HCT116 (cell line): Measurements from ENCODE around the gene IL20RA. TPM values are rescaled to one million over a fixed set of nuclear protein-coding genes. Genes with fewer than 3 reads are reported as not detected.

Source experiments
- ATAC-seq: fragments of 200-7000 bp; cut with Tn5 transposase; 2 replicates; pipeline ENCODE4 v1.9.1; 2020; ENCODE audit warnings: mild to moderate bottlenecking, moderate library complexity
- BruUV-seq: library from RNA; stranded (reverse); fragments of 400-500 nt; replicated peaks from 2 replicates; lab custom pipeline; 2021; lab: Mats Ljungman, UMichigan
- CTCF ChIA-PET: fragments of 300-600 bp; sonication (Branson Sonifier 250); formaldehyde crosslinking; loops from one replicate; lab custom pipeline; 2021; ENCODE audit warnings: antibody characterized with exemption; lab: Charles Lee
- POLR2A ChIA-PET: fragments of 300-600, 350-600 bp; sonication (Branson Sonifier 250); formaldehyde crosslinking; loops from one replicate; lab custom pipeline; 2021; ENCODE audit warnings: antibody characterized with exemption; lab: Charles Lee
- RAD21 ChIA-PET, 2 experiments: fragments of 300-600 bp; sonication (Branson Sonifier 250); formaldehyde crosslinking; loops; one replicate each; lab custom pipeline; 2023; ENCODE audit warnings: low total read pairs in 2 of 2; ENCODE audit not compliant: uncharacterized antibody in 2 of 2, unreplicated experiment in 2 of 2, low non-redundant PET in 1 of 2; lab: Charles Lee
- DNase-seq: peaks from one replicate; pipeline ENCODE4 v3.0.0-alpha.2; 2010; ENCODE audit warnings: low read depth, low spot score
- H2AFZ ChIP-seq: fragments of 200-600 bp; shearing (Covaris generic), sonication (generic); 2 replicates; pipeline ENCODE4 v1.6.1; 2017; ENCODE audit warnings: low read depth, mixed run types, mixed read lengths, antibody characterized with exemption, low read length; ENCODE audit not compliant: poor library complexity, severe bottlenecking
- H3K27ac ChIP-seq: 2 replicates; pipeline ENCODE4 v1.5.1; 2012; ENCODE audit warnings: low read depth, low read length
- H3K27me3 ChIP-seq: fragments of 200-600 bp; sonication (generic); 2 replicates; pipeline ENCODE4 v1.6.1; 2016; ENCODE audit warnings: mixed run types, low read length, mixed read lengths; ENCODE audit not compliant: insufficient read depth
- H3K36me3 ChIP-seq, 2 experiments: fragments of 200-500 bp in 1 of 2; fragments of 200-600 bp in 1 of 2; sonication (Bioruptor generic) in 1 of 2; sonication (generic) in 1 of 2; 2 replicates each; pipeline versions ENCODE4 v1.5.1 to v1.6.1; 2014 to 2016; ENCODE audit warnings: low read length in 2 of 2, inconsistent platforms in 1 of 2, mixed read lengths in 1 of 2, mixed run types in 1 of 2; ENCODE audit not compliant: insufficient read depth in 2 of 2, control insufficient read depth in 1 of 2
- H3K4me1 ChIP-seq, 2 experiments: fragments of 200-600 bp in 1 of 2; sonication (generic) in 1 of 2; 2 replicates each; pipeline versions ENCODE4 v1.5.1 to v1.6.1; 2012 to 2017; ENCODE audit warnings: low read length in 2 of 2, inconsistent platforms in 1 of 2, mild to moderate bottlenecking in 1 of 2, mixed read lengths in 1 of 2, mixed run types in 1 of 2, moderate library complexity in 1 of 2; ENCODE audit not compliant: insufficient read depth in 2 of 2, control insufficient read depth in 1 of 2
- H3K4me2 ChIP-seq: fragments of 200-600 bp; sonication (generic); 2 replicates; pipeline ENCODE4 v1.6.1; 2017; ENCODE audit warnings: mixed run types, low read length, mixed read lengths
- H3K4me3 ChIP-seq, 2 experiments: fragments of 200-600 bp in 1 of 2; sonication (generic) in 1 of 2; replicated peaks in 1 of 2; 2 replicates each; pipeline ENCODE4 v1.5.1; 2011 to 2016; ENCODE audit warnings: low read length in 2 of 2, control low read depth in 1 of 2, low read depth in 1 of 2, mild to moderate bottlenecking in 1 of 2, mixed read lengths in 1 of 2, mixed run types in 1 of 2
- H3K79me2 ChIP-seq: fragments of 200-600 bp; sonication (generic); 2 replicates; pipeline ENCODE4 v1.6.1; 2017; ENCODE audit warnings: mild to moderate bottlenecking, mixed run types, low read length, moderate library complexity, mixed read lengths; ENCODE audit not compliant: insufficient read depth
- H3K9ac ChIP-seq: fragments of 200-600 bp; sonication (generic); 2 replicates; pipeline ENCODE4 v1.6.1; 2016; ENCODE audit warnings: low read length, mixed read lengths
- H3K9me2 ChIP-seq: fragments of 200-600 bp; sonication (generic), shearing (Covaris generic); 2 replicates; pipeline ENCODE4 v1.6.1; 2017; ENCODE audit warnings: mixed run types, mild to moderate bottlenecking, moderate library complexity; ENCODE audit not compliant: insufficient read depth
- H3K9me3 ChIP-seq, 2 experiments: fragments of 200-500 bp in 1 of 2; fragments of 200-600 bp in 1 of 2; sonication (Bioruptor generic) in 1 of 2; sonication (generic) in 1 of 2; 2 replicates each; pipeline ENCODE4 v1.6.1; 2014 to 2017; ENCODE audit warnings: low read length in 2 of 2, mixed read lengths in 2 of 2, inconsistent platforms in 1 of 2, low read depth in 1 of 2, mild to moderate bottlenecking in 1 of 2, mixed run types in 1 of 2, moderate library complexity in 1 of 2; ENCODE audit not compliant: control insufficient read depth in 1 of 2, insufficient read depth in 1 of 2
- H4K20me1 ChIP-seq: fragments of 200-600 bp; sonication (generic), shearing (Covaris generic); 2 replicates; pipeline ENCODE4 v1.6.1; 2017; ENCODE audit warnings: mixed run types, mild to moderate bottlenecking, moderate library complexity; ENCODE audit not compliant: insufficient read depth
- CEBPB ChIP-seq: IDR thresholded peaks from 2 replicates; pipeline ENCODE4 v1.6.1; 2012; ENCODE audit warnings: low read depth
- EGR1 ChIP-seq: IDR thresholded peaks from 2 replicates; pipeline ENCODE4 v1.6.1; 2012; ENCODE audit warnings: low read depth
- EZH2phosphoT487 ChIP-seq: fragments of 200-600 bp; IDR thresholded peaks from 2 replicates; pipeline ENCODE4 v1.6.1; 2018; ENCODE audit warnings: antibody characterized with exemption, borderline replicate concordance
- JUND ChIP-seq: IDR thresholded peaks from 2 replicates; pipeline ENCODE4 v1.6.1; 2012
- MAX ChIP-seq: IDR thresholded peaks from 2 replicates; pipeline ENCODE4 v1.6.1; 2012
- SIN3A ChIP-seq: IDR thresholded peaks from 2 replicates; pipeline ENCODE4 v1.6.1; 2012; ENCODE audit warnings: low read depth
- SP1 ChIP-seq: IDR thresholded peaks from 2 replicates; pipeline ENCODE4 v1.6.1; 2012; ENCODE audit warnings: low read depth
- SRF ChIP-seq: IDR thresholded peaks from 2 replicates; pipeline ENCODE4 v1.6.1; 2012; ENCODE audit warnings: low read depth
- TCF7L2 ChIP-seq: IDR thresholded peaks from 2 replicates; pipeline ENCODE4 v1.7.0; 2011; ENCODE audit warnings: borderline replicate concordance, inconsistent platforms; ENCODE audit not compliant: insufficient read depth, insufficient read length; ENCODE audit errors: extremely low read depth
- YY1 ChIP-seq: IDR thresholded peaks from 2 replicates; pipeline ENCODE4 v1.6.1; 2011; ENCODE audit warnings: low read length, low read depth, moderate library complexity, mild to moderate bottlenecking; ENCODE audit not compliant: insufficient replicate concordance; ENCODE audit errors: extremely low read depth
- ZBTB33 ChIP-seq: IDR thresholded peaks from 2 replicates; pipeline ENCODE4 v1.6.1; 2011; ENCODE audit warnings: mild to moderate bottlenecking, low read length, moderate library complexity; ENCODE audit not compliant: insufficient replicate concordance; ENCODE audit errors: extremely low read depth
- ZFX ChIP-seq: fragments of 450-650 bp; IDR thresholded peaks from 2 replicates; pipeline ENCODE4 v1.6.1; 2017
- intact Hi-C: fragments of 100-400 bp; cut with micrococcal nuclease; formaldehyde crosslinking; loops from 2 replicates; pipeline ENCODE4 v1.10.0; 2022
- total RNA-seq: library from RNA; stranded (reverse); gene quantifications from one replicate; pipeline ENCODE4 v1.2.1, GENCODE V29; 2021; ENCODE audit not compliant: unreplicated experiment

The IL20RA gene
- total RNA-seq, 1 experiment from 2014 or later: 1.1 TPM

DNA sequence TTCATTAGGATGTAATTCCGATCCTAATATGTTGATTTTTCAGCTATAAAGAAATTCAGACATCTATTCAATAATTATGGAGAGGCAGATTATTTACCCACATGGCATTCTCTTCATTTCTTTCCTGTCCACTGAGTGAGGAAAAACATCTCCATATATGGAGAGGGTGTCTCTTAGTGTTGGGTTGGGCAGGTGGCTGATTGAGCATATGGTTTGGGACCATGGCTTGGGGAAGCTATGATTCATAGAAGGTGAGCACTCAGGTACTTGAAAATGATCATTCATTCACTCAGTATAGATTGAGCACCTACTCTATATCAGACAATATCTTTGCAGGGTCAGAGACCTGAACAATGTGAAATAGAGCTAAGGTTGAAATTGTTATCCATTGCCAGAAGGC, 41.3 kb upstream of the IL20RA start:
- H3K4me1 ChIP-seq: no peaks in the 10 kb centered on the region
- no peaks in the 10 kb centered on the region for H4K20me1 ChIP-seq
- no peak overlapping the region for H3K4me2 ChIP-seq
- ChIA-PET POLR2A (no interaction called here), RAD21 (no interaction called here), CTCF (interaction anchor here (0.7 to 1.6 kb wide), 2 partner anchors 8 to 10 kb away, joined by 4 to 8 read pairs; no protein-coding TSS in a partner anchor)
- intact Hi-C loops: no loop called here
- BruUV-seq: no TSS peak
- H3K4me3 ChIP-seq: no peak overlapping the region
- no peak overlapping the region for H3K9ac ChIP-seq
- H3K27ac ChIP-seq: no peak overlapping the region
- H3K9me3 ChIP-seq: no peaks in the 10 kb centered on the region
- no peak overlapping the region for H2AFZ ChIP-seq
- no peaks in the 10 kb centered on the region for H3K36me3 ChIP-seq
- H3K79me2 ChIP-seq: no peaks in the 10 kb centered on the region
- DNase-seq: no peak
- no peaks in the 10 kb centered on the region for H3K9me2 ChIP-seq
- no peaks in the 10 kb centered on the region for H3K27me3 ChIP-seq
- no peak for ATAC-seq
- no peak for TF ChIP-seq MAX
- no peak for TF ChIP-seq TCF7L2
- TF ChIP-seq CEBPB: no peak
- TF ChIP-seq JUND: no peak
- TF ChIP-seq ZFX: no peak

DNA sequence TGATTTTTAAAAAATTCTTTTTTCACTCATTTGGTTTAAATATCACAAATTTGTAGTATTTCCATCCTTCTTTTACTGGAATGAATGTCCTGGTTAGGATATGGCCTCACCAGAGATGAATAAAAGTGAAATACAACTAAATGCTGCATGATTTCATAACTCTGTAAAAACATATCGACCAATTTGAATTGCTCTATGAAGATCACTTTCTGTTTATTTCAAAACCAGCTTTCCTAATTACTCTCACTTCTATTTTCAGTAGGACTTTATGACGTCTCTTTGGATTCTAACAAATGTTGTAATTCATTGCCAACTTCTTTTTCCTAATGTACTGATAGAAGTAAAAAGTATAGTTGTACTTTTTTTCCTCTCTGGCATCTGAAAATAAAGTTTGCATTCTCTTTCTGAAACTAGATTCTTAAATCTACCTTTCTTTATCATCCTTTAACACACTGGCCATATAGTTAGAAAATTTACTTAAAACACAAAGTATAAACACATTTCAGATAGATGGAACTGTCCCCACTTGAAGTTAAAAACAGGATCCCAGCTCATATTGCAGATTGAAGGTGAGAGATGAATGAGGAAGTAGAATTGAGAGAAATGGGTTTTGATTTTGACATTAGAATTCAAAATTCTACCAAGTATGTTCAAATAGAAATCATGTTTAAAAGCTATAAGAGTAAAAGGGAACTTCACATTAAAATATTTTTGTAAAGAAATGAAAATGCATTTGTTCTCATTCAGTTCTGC, 40.3 kb upstream of the IL20RA start:
- Histone ChIP-seq H3K36me3 (no peaks in the 10 kb centered on the region), H3K27me3 (no peaks in the 10 kb centered on the region), H3K9ac (no peak overlapping the region), H2AFZ (no peak overlapping the region), H3K79me2 (no peaks in the 10 kb centered on the region), H3K4me2 (no peak overlapping the region), H3K4me3 (no peak overlapping the region), H3K9me2 (no peaks in the 10 kb centered on the region), H3K4me1 (no peaks in the 10 kb centered on the region), H3K9me3 (no peaks in the 10 kb centered on the region), H4K20me1 (no peaks in the 10 kb centered on the region), H3K27ac (no peak overlapping the region)
- DNase-seq (no peak), ATAC-seq (no peak)
- no TSS peak for BruUV-seq
- CTCF ChIA-PET: interaction anchor here (1.0 to 1.6 kb wide), 2 partner anchors 8 to 9 kb away, joined by 4 to 8 read pairs; no protein-coding TSS in a partner anchor
- TF ChIP-seq ZBTB33 (no peak), EZH2phosphoT487 (no peak), SRF (no peak), TCF7L2 (no peak), SIN3A (no peak), EGR1 (no peak), YY1 (no peak), SP1 (no peak)
- RAD21 ChIA-PET: no interaction called here
- POLR2A ChIA-PET: no interaction called here
- intact Hi-C loops: no loop called here
